Measurements from ENCODE around the gene RBL1.
"Not testable (repeated sequence)": the region's sequence is repeated elsewhere in the genome, so short reads cannot be mapped to it uniquely, and the experiment has no call there.

Gene RBL1

DNA sequence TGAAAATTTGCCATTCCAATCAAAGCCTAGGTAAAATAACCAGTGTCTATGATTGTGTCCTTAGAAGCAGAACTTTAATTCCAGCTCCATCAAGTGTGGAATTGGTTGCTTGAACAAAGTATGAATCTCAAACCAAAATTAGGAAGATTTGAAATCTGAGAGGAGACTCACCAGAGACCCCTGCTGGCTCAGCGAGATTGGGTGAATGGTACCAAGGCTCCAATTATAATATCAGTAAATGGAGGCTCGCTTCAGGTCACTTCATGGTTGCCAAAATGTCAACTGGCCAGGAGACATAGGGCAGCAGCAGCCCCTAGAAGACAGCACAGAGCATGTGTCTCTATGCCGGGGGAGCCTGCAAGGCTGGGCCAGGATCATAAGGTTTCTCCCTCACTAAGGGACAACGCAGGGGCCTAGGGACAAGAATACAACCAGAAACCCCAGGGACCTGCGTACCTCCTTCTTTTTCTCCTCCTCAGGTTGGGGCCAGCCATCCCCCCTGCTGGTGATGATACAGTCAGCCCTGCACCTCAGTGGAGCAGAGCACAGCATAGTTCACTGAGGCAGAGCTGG is 14.0 kb downstream of the RBL1 start:
- DNase-seq (ENCODE audit: insufficient read length, low spot score): no peak
- peak; percentile 47 for FAIRE-seq
- TF ChIP-seq POLR2AphosphoS5 (IDR thresholded peaks at IDR 0.05; ENCODE audit: low read depth, low read length): no peak
- TF ChIP-seq POLR2A (IDR thresholded peaks at IDR 0.05; ENCODE audit: low read depth, low read length): no peak
- TF ChIP-seq PAX5 (IDR thresholded peaks at IDR 0.05; ENCODE audit: insufficient read depth, low read length, severe bottlenecking): no peak
- no peak for TF ChIP-seq TAF1 (IDR thresholded peaks at IDR 0.05; ENCODE audit: low read depth, low read length)
- TF ChIP-seq SPI1 (IDR thresholded peaks at IDR 0.05; ENCODE audit: low read depth, low read length): no peak
- TF ChIP-seq POU2F2 (IDR thresholded peaks at IDR 0.05; ENCODE audit: low read depth, low read length): no peak

DNA sequence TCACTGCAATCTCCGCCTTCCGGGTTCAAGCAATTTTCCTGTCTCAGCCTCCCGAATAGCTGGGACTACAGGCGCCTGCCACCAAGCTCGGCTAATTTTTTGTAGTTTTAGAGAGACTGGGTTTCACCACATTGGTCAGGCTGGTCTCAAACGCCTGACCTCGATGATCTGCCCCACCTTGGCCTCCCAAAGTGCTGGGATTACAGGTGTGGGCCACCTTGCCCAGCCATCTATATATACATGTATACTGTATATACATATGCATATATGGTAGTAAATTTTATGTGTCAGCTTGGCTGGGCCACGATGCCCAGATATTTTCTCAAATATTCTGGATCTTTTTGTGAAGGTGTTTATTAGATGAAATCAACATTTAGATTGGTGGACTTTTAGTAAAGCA is 18.8 kb downstream of the RBL1 start:
- no peak for DNase-seq (ENCODE audit: insufficient read length, low spot score)
- FAIRE-seq: no peak
- no peak for TF ChIP-seq TAF1 (IDR thresholded peaks at IDR 0.05; ENCODE audit: low read depth, low read length)
- no peak for TF ChIP-seq POU2F2 (IDR thresholded peaks at IDR 0.05; ENCODE audit: low read depth, low read length)
- no peak for TF ChIP-seq POLR2A (IDR thresholded peaks at IDR 0.05; ENCODE audit: low read depth, low read length)
- no peak for TF ChIP-seq PAX5 (IDR thresholded peaks at IDR 0.05; ENCODE audit: insufficient read depth, low read length, severe bottlenecking)
- TF ChIP-seq SPI1 (IDR thresholded peaks at IDR 0.05; ENCODE audit: low read depth, low read length): no peak
- TF ChIP-seq POLR2AphosphoS5 (IDR thresholded peaks at IDR 0.05; ENCODE audit: low read depth, low read length): no peak

DNA sequence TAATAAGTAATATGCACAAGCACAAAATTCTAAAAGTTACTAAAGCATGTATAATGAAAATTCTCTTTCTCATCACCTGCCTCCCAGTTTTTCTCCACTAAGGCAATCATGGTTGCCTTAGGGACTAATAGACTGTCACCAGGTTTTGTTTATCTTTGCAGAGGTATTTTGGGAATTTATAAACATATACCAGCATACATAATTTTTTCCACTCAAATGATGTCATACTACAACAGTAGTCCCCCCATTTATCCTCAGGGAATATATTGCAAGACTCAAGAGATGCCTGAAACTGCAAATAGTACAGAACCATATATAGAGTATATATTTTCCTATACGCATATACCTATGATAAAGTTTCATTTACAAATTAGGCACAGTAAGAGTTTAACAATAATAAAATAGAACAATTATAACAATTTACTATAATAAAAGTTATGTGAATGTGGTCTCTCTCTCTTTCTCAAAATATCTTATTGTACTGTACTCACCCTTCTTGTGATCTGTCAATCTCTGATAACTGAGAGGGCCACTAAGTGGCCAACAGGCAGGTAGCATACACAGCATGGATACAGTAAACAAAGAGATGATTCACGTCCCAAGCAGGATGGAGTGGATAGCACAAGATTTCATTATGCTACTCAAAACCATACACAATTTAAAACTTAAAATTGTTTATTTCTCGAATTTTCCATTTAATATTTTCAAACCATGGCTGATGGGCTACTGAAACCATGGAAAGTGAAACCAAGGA is 19.7 kb downstream of the RBL1 start:
- FAIRE-seq: no peak
- no peak for TF ChIP-seq SPI1 (IDR thresholded peaks at IDR 0.05; ENCODE audit: low read depth, low read length)
- no peak for TF ChIP-seq TAF1 (IDR thresholded peaks at IDR 0.05; ENCODE audit: low read depth, low read length)
- no peak for TF ChIP-seq POLR2A (IDR thresholded peaks at IDR 0.05; ENCODE audit: low read depth, low read length)
- DNase-seq (ENCODE audit: insufficient read length, low spot score): no peak

DNA sequence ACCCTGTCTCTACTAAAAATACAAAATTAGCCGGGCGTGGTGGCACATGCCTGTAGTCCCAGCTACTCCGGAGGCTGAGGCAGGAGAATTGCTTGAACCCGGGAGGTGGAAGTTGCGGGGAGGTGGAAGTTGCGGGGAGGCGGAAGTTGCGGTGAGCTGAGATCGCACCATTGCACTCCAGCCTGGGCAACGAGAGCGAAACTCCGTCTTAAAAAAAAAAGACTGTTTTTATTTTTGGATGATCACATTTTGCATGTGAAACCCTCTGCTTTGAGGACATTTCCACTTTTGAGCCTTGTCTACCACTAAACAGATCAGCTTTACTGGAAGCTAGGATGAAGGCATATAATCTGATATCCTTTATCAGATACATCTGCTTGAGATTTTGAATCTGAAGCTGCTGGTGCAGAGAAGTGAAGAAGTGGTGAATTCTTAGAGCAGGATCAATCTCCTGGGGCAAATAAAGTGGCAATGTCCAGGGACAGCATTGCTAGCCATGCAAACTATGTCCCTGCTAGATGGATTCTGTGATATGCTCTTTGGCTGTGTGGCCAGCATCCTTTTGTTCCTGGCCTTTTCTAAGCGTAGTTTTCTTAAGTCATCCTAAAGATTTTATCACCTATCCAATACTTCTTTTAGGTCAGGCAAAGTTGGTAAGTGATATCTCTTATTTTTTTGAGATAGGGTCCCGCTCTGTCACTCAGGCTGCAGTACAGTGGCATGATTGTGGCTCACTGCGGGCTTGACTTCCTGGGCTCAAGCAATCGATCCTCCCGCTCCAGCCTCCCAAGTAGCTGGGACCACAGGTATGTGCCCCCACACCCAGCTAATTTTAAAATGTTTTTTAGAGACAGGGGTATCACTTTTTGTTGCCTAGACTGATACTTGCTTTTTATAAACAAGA is 23.3 kb downstream of the RBL1 start:
- DNase-seq (ENCODE audit: insufficient read length, low spot score): no peak
- FAIRE-seq: no peak
- TF ChIP-seq PAX5 (IDR thresholded peaks at IDR 0.05; ENCODE audit: insufficient read depth, low read length, severe bottlenecking): no peak

DNA sequence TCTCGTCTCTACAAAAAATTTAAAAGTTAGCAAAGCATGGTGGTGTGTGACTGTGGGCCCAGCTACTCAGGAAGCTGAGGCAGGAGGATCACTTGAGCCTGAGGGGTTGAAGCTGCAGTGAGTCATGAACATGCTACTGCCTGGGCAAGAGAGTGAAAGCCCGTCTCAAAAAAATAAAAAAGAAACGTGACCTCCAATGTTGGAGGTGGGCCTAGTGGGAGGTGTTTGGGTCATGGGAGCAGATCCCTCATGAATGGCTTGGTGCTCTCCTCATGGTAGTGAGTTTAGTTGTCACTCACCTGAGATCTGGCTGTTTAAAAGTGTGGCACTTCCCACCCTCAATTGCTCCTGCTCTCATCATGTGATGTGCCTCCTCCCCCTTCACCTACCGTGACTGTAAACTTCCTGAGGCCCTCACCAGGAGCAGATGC is 24.3 kb downstream of the RBL1 start:
- FAIRE-seq (no peak), DNase-seq (ENCODE audit: insufficient read length, low spot score) (no peak)
- TF ChIP-seq POLR2AphosphoS5 (IDR thresholded peaks at IDR 0.05; ENCODE audit: low read depth, low read length): no peak
- no peak for TF ChIP-seq TAF1 (IDR thresholded peaks at IDR 0.05; ENCODE audit: low read depth, low read length)
- TF ChIP-seq SPI1 (IDR thresholded peaks at IDR 0.05; ENCODE audit: low read depth, low read length): no peak
- no peak for TF ChIP-seq POU2F2 (IDR thresholded peaks at IDR 0.05; ENCODE audit: low read depth, low read length)
- no peak for TF ChIP-seq PAX5 (IDR thresholded peaks at IDR 0.05; ENCODE audit: insufficient read depth, low read length, severe bottlenecking)
- no peak for TF ChIP-seq POLR2A (IDR thresholded peaks at IDR 0.05; ENCODE audit: low read depth, low read length)

DNA sequence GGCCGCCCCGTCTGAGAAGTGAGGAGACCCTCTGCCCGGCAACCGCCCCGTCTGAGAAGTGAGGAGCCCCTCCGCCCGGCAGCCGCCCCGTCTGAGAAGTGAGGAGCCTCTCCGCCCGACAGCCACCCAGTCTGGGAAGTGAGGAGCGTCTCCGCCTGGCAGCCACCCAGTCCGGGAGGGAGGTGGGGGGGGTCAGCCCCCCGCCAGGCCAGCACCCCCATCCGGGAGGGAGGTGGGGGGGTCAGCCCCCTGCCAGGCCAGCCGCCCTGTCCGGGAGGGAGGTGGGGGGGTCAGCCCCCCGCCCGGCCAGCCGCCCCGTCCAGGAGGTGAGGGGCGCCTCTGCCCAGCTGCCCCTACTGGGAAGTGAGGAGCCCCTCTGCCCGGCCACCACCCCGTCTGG is 26.2 kb downstream of the RBL1 start:
- DNase-seq (ENCODE audit: insufficient read length, low spot score); FAIRE-seq: not testable (repeated sequence)

DNA sequence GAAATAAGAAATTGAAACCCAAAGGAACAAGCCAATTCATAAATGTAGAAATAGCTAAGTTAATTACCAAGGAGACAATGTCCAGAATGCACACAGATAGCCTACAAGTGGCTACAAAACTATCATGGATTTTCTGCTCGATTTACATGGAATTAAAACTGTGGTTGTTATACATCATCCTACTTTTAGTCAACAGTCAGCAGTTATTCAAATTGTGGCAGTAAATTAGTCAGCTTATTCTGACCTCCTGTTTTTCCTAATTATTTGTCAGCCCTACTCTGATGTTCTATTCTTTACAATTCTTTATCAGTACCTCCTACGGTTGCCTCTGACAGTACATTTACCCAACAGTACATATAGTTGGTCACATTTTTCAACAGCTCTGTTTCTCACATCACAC is 29.6 kb downstream of the RBL1 start:
- no peak for DNase-seq (ENCODE audit: insufficient read length, low spot score)
- FAIRE-seq: no peak
- no peak for TF ChIP-seq TAF1 (IDR thresholded peaks at IDR 0.05; ENCODE audit: low read depth, low read length)

DNA sequence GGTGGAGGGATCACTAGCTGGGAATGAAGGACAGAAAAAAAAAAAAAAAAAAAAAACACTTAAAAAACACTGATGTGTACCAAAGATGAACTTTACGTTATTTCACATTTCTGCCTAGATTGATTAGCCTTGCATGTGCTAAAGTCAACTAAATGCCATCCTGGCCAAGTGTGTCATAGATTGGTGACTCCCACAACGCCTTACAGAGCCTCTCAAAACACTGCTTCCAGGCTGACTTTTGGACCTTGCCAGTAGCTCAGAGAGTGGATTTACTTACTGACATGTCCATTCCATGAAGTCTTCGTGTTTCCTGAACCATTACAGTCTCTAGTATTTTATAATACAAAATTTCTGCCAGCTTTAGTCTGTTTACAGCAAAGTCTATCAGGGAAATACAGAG is 40.5 kb downstream of the RBL1 start:
- FAIRE-seq (no peak), DNase-seq (ENCODE audit: insufficient read length, low spot score) (no peak)
- TF ChIP-seq POU2F2 (IDR thresholded peaks at IDR 0.05; ENCODE audit: low read depth, low read length) (no peak), POLR2A (IDR thresholded peaks at IDR 0.05; ENCODE audit: low read depth, low read length) (no peak), TAF1 (IDR thresholded peaks at IDR 0.05; ENCODE audit: low read depth, low read length) (no peak), SPI1 (IDR thresholded peaks at IDR 0.05; ENCODE audit: low read depth, low read length) (no peak), PAX5 (IDR thresholded peaks at IDR 0.05; ENCODE audit: insufficient read depth, low read length, severe bottlenecking) (no peak), POLR2AphosphoS5 (IDR thresholded peaks at IDR 0.05; ENCODE audit: low read depth, low read length) (no peak)

DNA sequence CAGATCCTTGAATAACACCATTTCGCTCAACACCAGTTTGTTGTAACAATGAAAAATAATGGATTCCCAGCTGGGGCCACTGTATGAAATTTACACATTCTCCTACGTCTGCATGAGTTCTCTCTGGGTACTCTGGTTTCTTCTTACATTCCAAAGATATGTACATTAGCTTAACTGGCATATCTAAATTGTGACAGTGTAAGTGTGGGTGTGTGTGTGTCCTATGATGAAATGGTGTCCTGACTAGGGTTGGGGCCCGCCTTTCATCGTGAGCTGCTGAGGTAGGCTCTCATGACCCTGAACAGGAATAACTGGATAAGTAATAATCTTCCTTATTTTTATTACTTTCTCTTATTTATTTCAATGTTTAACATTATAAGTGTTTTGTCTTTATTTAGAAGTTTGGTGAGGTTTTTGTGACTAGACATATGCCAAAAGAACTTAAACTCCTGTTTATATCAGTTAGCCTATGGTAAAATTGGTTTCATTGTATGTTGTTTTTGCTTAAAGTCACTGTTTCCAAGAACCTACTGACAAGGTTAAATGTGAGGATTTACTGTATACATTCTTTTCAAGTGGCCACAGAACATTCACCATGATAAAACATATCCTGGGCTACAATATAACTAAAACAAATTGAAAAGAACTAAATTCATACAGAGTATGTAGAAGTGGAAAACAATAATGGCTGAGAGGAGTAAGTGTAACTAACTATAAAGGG is 42.4 kb downstream of the RBL1 start:
- TF ChIP-seq POLR2A (IDR thresholded peaks at IDR 0.05; ENCODE audit: low read depth, low read length): no peak
- TF ChIP-seq TAF1 (IDR thresholded peaks at IDR 0.05; ENCODE audit: low read depth, low read length): no peak
- no peak for TF ChIP-seq POLR2AphosphoS5 (IDR thresholded peaks at IDR 0.05; ENCODE audit: low read depth, low read length)
- DNase-seq (ENCODE audit: insufficient read length, low spot score): no peak
- no peak for FAIRE-seq

Measured in GM12891 (cell line).